NCI-H2171 treated with DMSO at 0.1 percent for 48 hours (cell line): ENCODE results near the gene STARD4.

Experiments
- DNase-seq: peaks from one replicate; lab custom pipeline; 2025; lab: John Stamatoyannopoulos, UW

The STARD4 gene

GRCh38 chr5:111512375-111513130, at the start of gene STARD4:
Gene STARD4, minus strand, starts transcription at chr5:111512535. Its CDS starts 5,102 bp downstream, at chr5:111507433.
- DNase-seq = peak; percentile 88

- DNase-seq = no peak
Observed at GRCh38 chr5:111559680-111560079, 47.3 kb upstream of the STARD4 start.

- no peak for DNase-seq
Observed at GRCh38 chr5:111557686-111558085, 45.4 kb upstream of the STARD4 start.

GRCh38 chr5:111557111-111557510, 44.8 kb upstream of the STARD4 start:
- DNase-seq = no peak

- DNase-seq = no peak
Observed at GRCh38 chr5:111556501-111556900, 44.2 kb upstream of the STARD4 start.

DNA sequence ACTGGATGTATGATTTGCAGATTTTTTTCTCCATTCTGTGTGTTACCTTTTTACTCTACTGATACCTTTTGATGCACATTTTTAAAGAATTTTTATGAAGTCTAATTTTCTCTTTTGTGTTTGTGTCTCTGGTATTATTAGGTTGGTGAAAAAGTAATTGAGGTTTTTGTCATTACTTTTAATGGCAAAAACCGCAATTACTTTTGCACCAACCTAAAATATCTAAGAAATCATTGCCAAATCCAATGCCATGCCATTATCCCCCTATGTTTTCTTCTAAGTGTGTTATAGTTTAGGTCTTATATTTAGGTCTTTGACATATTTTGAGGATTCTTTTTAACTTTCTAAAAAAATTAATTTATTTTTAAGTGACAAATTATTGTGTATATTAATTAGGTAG, 43.4 kb upstream of the STARD4 start:
- no peak for DNase-seq

DNA sequence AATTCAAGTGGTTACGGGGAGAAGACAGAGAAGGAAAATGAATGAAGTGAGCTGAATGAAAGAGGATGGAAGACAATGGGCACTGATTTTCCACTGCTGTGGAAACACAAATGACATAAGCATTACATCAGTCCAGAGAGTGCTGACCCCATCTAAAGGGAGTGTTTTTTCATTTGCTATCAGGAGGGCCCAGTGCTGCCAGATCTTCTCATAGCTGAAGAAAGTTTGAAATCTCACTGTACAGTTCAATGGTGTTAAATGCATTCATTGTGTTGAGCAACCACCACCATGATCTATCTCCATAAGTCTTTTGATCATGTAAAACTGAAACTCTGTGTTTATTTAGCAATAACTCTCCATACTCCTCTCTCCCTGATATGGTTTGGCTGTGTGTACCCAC, 41.5 kb upstream of the STARD4 start:
- DNase-seq = no peak

DNA sequence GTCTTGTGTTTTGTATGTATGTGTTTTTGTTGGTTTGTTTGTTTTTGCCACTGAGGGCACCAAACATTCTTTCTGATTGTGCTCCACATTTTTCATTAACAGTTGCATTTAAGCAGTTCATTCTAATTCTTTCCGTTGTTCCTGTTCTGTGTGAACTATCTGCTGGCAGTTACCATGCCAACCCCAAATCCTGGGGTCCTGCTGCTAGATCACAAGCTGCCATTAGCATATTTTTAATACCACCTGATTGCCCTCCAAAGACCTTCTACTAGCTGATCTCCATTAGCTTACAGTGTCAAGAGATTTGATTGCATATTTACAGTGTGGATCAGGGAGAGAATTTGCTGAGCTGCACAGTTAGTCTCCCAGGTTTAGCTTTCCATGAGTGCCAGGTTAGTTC, 40.6 kb upstream of the STARD4 start:
- no peak for DNase-seq

DNA sequence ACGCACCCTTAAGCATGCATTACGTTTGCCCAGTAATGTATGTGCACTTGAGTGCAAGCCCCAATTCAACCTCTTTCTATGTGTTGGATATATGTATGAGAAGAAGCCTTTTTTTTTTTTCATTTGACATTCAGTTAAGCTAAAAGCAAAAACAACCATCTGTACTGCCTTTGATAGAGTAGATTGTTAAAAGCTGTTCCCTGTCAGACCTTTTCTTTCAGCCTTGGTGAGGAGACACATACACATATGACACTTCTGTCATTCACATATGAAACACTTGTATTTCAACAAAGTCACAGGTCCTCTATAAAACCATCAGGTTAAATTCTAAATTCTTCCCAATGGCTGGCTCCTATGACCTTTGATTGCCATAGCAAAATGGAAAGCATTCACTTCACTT, 40.2 kb upstream of the STARD4 start:
- DNase-seq = no peak

GRCh38 chr5:111551569-111552275, 39.4 kb upstream of the STARD4 start:
- peak; percentile 1 for DNase-seq

GRCh38 chr5:111551161-111551560, 38.8 kb upstream of the STARD4 start:
- DNase-seq = no peak

DNA sequence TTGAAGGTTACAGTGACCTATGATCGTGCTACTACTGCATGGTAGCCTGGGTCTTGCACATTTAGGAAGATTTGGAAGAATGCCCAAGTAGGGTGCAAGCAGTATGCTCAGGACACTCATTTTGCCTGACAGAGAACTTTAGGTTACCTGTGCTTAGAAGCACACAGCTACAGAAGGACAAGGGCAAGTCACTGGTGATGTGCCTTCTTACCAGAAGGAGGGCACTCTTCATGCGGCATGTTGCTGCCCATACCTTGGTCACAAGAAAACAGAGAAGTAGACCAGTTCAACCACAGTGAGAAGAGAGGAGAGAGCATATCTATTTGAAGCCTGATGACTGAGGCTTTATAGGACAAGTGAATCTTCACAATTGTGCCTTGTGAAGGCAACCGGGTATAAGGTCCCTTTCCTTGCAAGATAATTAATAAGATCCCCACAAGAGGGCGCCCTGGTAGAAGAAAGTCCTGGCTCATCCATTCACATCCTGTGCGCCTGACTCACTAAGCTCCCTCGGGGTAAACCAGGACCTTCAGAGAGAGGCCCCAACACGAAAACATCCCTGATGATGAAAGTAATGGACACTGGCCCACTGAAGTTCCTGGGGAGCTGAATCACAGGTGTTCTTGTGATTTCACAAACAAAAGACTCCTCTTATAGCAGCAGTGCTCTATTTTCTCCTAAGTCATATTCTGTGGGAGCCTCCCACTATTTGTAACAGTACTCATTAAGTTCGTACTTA, 38.1 kb upstream of the STARD4 start:
- DNase-seq = peak; percentile 58

- DNase-seq = no peak
Observed at GRCh38 chr5:111548992-111549649, 36.8 kb upstream of the STARD4 start.

- DNase-seq = no peak
Observed at GRCh38 chr5:111548348-111548950, 36.1 kb upstream of the STARD4 start.

- DNase-seq = no peak
Observed at GRCh38 chr5:111545031-111545430, 32.7 kb upstream of the STARD4 start.

DNA sequence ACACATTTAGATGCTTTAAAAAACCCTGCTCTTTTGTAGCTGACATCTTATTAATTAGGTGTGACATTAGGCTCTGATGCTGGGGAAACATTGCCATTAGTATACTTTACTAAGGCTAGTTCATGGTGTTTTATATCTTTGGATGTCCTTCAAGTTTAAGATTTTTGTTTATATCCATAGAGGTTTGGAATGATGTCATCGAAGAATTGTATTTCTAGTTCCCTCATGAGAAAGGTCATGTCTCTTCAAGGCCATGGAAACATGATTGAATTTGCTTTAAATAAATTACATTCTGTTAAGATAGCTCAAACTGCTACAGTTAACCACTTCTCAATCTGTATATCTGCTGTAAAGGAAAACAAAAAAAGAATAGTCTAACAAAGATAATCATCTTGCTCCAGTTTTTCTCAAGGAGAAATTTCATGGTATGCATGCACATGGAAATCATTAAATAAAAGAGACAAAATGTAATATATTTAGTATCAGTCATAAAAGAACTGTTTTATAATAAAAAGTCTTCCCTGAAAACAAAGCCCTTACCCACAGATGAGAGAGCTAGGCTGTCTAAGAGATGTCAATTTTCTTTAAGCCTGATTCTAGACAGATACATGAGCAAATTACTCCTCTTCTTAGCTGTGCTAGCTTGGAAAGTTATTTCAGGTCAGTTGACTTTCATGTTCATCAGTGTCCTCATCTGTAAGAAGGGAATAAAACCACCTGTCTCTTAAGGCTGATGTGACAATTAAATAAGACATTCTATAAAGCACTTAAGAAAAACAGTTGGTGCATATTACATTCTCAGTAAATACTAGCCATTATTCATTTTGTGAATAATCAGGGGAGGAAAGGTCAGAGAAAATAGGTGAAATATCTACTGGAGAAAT, 25.0 kb upstream of the STARD4 start:
- DNase-seq = no peak

- no peak for DNase-seq
Observed at GRCh38 chr5:111535879-111536549, 23.7 kb upstream of the STARD4 start.

DNA sequence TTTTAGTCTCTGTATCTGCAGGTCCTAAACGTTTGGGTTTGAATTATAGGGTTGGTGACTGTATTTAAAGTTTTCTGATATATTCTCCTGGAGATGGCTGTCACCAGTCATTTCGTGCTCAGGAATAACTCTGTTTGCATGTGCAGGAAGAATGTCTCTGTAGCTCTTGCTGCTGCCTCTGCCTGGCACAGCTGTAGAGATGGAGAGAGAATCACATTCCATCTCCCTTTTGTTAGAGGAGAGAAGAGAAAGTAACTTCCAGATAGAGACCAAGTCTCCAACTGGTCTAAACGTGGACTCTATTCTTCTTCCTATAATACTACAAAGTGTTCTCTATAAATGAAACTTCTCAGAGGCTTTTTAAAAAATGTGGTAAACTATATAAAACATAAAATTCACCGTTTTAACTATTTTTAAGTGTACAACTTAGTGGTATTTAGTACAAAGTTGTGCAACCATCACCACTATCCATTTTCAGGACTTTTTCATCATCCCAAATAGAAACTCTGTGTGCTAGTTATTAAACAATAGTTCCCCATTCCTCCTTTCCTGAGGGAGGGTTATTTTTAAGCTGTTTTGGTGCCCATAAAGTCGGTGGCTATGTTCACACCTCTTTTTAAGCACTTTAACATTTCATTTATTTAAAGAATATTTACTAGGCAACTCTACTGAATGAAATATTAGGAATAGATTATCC, 20.7 kb upstream of the STARD4 start:
- no peak for DNase-seq

DNA sequence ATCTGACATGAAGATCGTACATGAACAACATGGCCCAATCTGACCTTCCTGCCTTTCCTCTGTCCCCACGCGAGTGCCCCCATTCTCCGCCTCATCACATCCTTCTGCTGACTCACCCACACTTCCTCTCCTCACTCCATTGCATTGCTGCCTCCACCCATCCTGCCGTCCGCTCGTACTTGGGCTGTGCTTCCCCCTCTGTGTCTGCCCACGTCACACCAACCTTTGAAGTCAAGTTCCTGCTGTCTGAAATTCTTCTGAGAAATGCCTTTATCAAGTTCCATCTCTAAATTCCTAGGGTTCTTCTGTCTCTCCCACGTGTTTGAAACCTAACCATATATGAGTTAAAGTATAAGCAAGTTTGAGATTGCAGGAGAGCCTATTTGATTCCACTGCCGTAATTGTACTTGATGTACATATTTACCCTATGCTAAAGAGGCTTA, 18.0 kb upstream of the STARD4 start:
- DNase-seq = no peak

DNA sequence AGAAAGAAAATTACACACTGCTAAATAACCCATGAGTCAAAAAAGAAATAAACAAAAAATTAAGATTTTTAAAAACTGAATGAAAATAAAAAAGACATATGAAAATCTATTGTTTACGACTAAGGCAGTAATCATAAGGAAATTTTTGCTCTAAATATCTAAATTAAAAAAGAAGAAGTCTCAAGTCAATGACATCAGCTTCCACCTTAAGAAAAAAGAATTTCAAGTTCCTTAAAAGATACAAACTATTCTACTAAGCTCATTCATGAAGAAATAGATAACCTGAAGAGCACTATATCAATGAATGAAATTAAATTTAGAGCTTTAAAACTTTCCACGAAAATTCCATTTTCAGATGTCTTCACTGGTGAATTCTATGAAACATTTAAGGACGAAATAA, 15.7 kb upstream of the STARD4 start:
- no peak for DNase-seq
